OCI-LY3 (cell line): ENCODE data around the gene CELF2.

ENCODE experiments used
- H2AFZ ChIP-seq: fragments of 200-600, 300-600 bp; shearing (Covaris generic); 2 replicates; pipeline ENCODE4 v1.6.0; 2014; ENCODE audit warnings: antibody characterized with exemption, low read depth, low read length
- H3K27ac ChIP-seq: fragments of 200-600, 300-600 bp; sonication (generic); 2 replicates; pipeline ENCODE4 v1.5.1; 2014; ENCODE audit warnings: mild to moderate bottlenecking, low read length, moderate library complexity, mixed read lengths
- H3K27me3 ChIP-seq: fragments of 200-600, 300-600 bp; sonication (generic); 2 replicates; pipeline ENCODE4 v1.6.1; 2014; ENCODE audit warnings: low read depth, low read length, mixed read lengths
- H3K36me3 ChIP-seq: fragments of 200-600, 300-600 bp; sonication (generic); replicated peaks from 2 replicates; pipeline ENCODE3; 2014; ENCODE audit warnings: low read depth, low read length, mixed read lengths
- H3K4me1 ChIP-seq: fragments of 300-600, 200-600 bp; sonication (generic); 2 replicates; pipeline ENCODE4 v1.6.1; 2014; ENCODE audit warnings: low read length, mixed read lengths
- H3K4me2 ChIP-seq: fragments of 200-600, 300-600 bp; sonication (generic); 2 replicates; pipeline ENCODE4 v1.6.1; 2014; ENCODE audit warnings: low read length, mixed read lengths
- H3K4me3 ChIP-seq: fragments of 300-600, 200-600 bp; sonication (generic); 2 replicates; pipeline ENCODE4 v1.5.1; 2014; ENCODE audit warnings: antibody characterized with exemption, mild to moderate bottlenecking, low read length, moderate library complexity
- H3K79me2 ChIP-seq: fragments of 300-600, 200-600 bp; shearing (Covaris generic); 2 replicates; pipeline ENCODE4 v1.6.1; 2014; ENCODE audit warnings: mild to moderate bottlenecking, low read length, mixed read lengths
- H3K9ac ChIP-seq: fragments of 300-600, 200-600 bp; shearing (Covaris generic); 2 replicates; pipeline ENCODE4 v1.6.0; 2014; ENCODE audit warnings: mild to moderate bottlenecking, low read length, moderate library complexity
- H3K9me3 ChIP-seq: fragments of 200-600, 300-600 bp; shearing (Covaris generic); 2 replicates; pipeline ENCODE4 v1.6.1; 2014; ENCODE audit warnings: low read length, mixed read lengths; ENCODE audit not compliant: insufficient read depth
- H4K20me1 ChIP-seq: fragments of 200-600, 300-600 bp; sonication (generic); 2 replicates; pipeline ENCODE4 v1.6.1; 2016; ENCODE audit warnings: low read length, mixed read lengths; ENCODE audit not compliant: insufficient read depth
- EZH2phosphoT487 ChIP-seq: fragments of 200-600 bp; shearing (Covaris generic); IDR thresholded peaks from 2 replicates; pipeline ENCODE4 v1.6.1; 2018; ENCODE audit warnings: antibody characterized with exemption, mixed run types, low read depth
- TF ChIP-seq, protein P1 (sequence below): fragments of 200-600, 300-600 bp; sonication (generic); IDR thresholded peaks from 2 replicates; pipeline ENCODE4 v1.5.1; 2014; ENCODE audit warnings: antibody characterized with exemption, low read length, low read depth

The CELF2 gene

DNA sequence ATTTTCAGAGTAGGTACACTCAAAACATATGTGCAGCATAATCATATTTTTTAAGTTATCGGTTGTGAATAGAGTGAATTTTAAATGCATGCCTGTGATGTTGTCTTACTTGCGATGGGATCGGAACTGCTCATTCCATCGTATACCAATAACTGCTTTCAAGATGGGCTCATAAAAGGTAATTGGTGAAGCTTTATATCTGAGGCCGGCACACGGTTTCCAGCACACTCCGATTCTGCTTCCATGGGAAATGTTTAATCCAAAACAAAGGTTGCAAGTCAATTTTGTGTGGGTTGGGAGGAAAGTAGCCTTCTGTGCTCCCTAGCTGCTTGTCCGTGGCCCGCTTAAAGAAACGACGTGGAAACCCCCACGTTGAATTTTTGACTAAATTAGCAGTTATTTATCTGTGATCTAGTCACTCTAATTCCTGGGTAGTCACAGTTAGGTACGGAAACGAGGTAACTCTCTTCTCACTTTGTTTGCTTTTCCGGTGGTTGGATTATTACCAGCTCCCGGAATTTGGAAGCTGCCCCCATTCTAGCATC lies 10.1 kb upstream of the CELF2 start:
- no peak overlapping the region for H3K4me3 ChIP-seq
- no peaks in the 10 kb centered on the region for H3K9me3 ChIP-seq
- no peak overlapping the region for H3K9ac ChIP-seq
- no peak overlapping the region for H3K27ac ChIP-seq
- no peak overlapping the region for H2AFZ ChIP-seq
- H3K4me2 ChIP-seq: no peak overlapping the region
- no peaks in the 10 kb centered on the region for H3K79me2 ChIP-seq
- H3K36me3 ChIP-seq: no peaks in the 10 kb centered on the region
- TF ChIP-seq, protein P1, sequence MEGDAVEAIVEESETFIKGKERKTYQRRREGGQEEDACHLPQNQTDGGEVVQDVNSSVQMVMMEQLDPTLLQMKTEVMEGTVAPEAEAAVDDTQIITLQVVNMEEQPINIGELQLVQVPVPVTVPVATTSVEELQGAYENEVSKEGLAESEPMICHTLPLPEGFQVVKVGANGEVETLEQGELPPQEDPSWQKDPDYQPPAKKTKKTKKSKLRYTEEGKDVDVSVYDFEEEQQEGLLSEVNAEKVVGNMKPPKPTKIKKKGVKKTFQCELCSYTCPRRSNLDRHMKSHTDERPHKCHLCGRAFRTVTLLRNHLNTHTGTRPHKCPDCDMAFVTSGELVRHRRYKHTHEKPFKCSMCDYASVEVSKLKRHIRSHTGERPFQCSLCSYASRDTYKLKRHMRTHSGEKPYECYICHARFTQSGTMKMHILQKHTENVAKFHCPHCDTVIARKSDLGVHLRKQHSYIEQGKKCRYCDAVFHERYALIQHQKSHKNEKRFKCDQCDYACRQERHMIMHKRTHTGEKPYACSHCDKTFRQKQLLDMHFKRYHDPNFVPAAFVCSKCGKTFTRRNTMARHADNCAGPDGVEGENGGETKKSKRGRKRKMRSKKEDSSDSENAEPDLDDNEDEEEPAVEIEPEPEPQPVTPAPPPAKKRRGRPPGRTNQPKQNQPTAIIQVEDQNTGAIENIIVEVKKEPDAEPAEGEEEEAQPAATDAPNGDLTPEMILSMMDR: no peak
- H4K20me1 ChIP-seq: no peaks in the 10 kb centered on the region
- no peaks in the 10 kb centered on the region for H3K27me3 ChIP-seq
- no peaks in the 10 kb centered on the region for H3K4me1 ChIP-seq

- no peaks in the 10 kb centered on the region for H3K36me3 ChIP-seq
- no peak overlapping the region for H3K27ac ChIP-seq
- no peaks in the 10 kb centered on the region for H4K20me1 ChIP-seq
- no peak overlapping the region for H3K9ac ChIP-seq
- H3K79me2 ChIP-seq: no peaks in the 10 kb centered on the region
- no peak overlapping the region for H3K4me3 ChIP-seq
- H2AFZ ChIP-seq: no peak overlapping the region
- H3K4me2 ChIP-seq: no peak overlapping the region
- H3K4me1 ChIP-seq: no peaks in the 10 kb centered on the region
- no peak for TF ChIP-seq EZH2phosphoT487
- TF ChIP-seq, protein P1: no peak
- no peaks in the 10 kb centered on the region for H3K9me3 ChIP-seq
- H3K27me3 ChIP-seq: no peaks in the 10 kb centered on the region
Observed at GRCh38 chr10:11009471-11010308, 8.0 kb upstream of the CELF2 start.

DNA sequence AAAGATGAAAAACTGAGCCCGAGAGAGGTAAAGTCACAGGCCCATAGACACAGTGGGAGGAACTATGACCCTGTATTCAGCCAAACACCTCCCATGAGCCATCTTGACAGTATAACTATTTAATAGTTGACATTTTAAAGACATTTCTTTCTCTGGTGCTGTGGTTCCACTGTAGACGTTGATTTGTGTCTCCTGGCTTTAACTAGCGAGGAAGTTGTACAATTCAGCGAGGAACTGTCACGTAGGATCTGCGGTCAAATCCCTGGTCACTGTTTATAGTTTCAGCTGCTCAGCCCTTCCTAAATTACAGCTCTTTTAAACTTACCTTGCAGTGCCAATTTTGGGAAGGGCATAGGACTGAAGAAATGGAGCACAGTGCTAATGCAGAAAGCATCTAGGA lies 7.1 kb upstream of the CELF2 start:
- Histone ChIP-seq H3K4me1 (no peaks in the 10 kb centered on the region), H3K4me2 (no peak overlapping the region), H3K27ac (no peak overlapping the region), H3K9ac (no peak overlapping the region), H3K36me3 (no peaks in the 10 kb centered on the region), H3K9me3 (no peaks in the 10 kb centered on the region), H2AFZ (no peak overlapping the region), H3K79me2 (no peaks in the 10 kb centered on the region), H3K27me3 (no peaks in the 10 kb centered on the region), H4K20me1 (no peaks in the 10 kb centered on the region), H3K4me3 (no peak overlapping the region)
- no peak for TF ChIP-seq EZH2phosphoT487
- TF ChIP-seq, protein P1: no peak

DNA sequence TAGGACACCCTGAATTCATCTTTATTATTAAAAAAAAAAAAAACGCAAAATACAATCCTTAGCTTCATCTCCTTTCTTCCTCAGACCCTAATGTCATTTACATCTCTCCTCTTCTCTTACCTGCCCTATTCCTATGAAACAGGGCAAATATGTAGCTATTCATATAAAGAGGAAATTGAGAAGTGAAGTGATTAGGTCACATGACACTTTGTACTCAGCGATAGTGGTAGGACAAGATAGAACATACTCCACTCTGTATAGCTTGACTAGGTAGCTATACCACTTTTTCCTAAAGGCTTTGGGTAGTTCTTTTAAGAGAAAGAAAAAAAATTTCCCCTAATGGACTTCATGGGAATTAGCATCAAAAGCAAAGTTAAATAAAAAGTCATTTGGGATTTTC lies 6.2 kb upstream of the CELF2 start:
- TF ChIP-seq, protein P1: no peak
- no peak for TF ChIP-seq EZH2phosphoT487
- Histone ChIP-seq H3K79me2 (no peaks in the 10 kb centered on the region), H3K27me3 (no peaks in the 10 kb centered on the region), H3K4me3 (no peak overlapping the region), H3K4me1 (no peaks in the 10 kb centered on the region), H3K27ac (no peak overlapping the region), H3K9ac (no peak overlapping the region), H4K20me1 (no peaks in the 10 kb centered on the region), H3K36me3 (no peaks in the 10 kb centered on the region), H2AFZ (no peak overlapping the region), H3K9me3 (no peaks in the 10 kb centered on the region), H3K4me2 (no peak overlapping the region)
